ENCODE data around the gene CABCOCO1.

CABCOCO1 gene

GRCh38 chr10:61779276-61779675, 116.5 kb downstream of the CABCOCO1 start:
- no peaks in the 10 kb centered on the region for H3K36me3 ChIP-seq (ENCODE audit: insufficient read depth, low read depth, low read length)
- no peak overlapping the region for H3K4me3 ChIP-seq (ENCODE audit: low read length)
- H3K9ac ChIP-seq (ENCODE audit: low read depth, low read length): no peak overlapping the region
- H3K9me3 ChIP-seq (ENCODE audit: insufficient read depth, low read depth, low read length): no peaks in the 10 kb centered on the region
- H3K27ac ChIP-seq (ENCODE audit: low read length): no peak overlapping the region
- no peaks in the 10 kb centered on the region for H3K27me3 ChIP-seq (ENCODE audit: insufficient read depth, low read length)
- H3K4me1 ChIP-seq (ENCODE audit: insufficient read depth, low read length): 0 out of 2 replicates have a peak, but pooled peaks cover 3% of the 10 kb centered on the region

DNA sequence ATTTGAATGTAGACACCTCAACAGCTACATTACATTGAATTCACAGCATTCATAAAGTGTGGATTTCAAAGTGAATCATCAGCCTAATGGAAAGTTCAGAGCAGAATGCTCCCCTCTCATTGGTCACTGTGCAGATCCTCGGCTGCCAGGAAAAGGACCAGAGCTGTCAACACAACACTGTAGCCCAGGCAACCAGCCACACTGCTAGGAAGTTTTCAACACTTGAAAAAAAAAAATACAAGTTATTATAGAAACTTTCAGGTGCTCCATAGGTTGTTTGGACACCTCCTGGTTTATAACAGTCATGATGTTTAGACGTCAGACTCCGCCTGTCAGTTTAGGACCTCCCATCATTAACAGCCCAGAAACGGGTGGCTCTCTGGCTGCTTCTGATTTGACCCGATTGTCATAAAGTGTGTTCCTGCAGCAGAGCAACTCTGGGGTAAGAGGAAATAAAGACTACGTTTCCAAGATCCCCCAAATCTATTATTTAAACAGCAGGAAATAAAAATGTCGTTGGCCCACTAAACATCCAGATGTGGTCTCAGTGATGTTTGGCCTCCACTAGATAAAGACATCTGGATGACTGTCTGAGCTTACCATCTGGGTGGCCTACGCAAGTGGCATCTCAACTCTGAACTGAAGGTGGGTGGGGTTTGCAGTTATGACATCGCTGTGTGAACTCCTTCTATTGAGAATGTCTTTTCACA, 117.4 kb downstream of the CABCOCO1 start:
- Histone ChIP-seq H3K27ac (ENCODE audit: low read length) (no peak overlapping the region), H3K4me1 (ENCODE audit: insufficient read depth, low read length) (0 out of 2 replicates have a peak, but pooled peaks cover 3% of the 10 kb centered on the region), H3K4me3 (ENCODE audit: low read length) (no peak overlapping the region), H3K36me3 (ENCODE audit: insufficient read depth, low read depth, low read length) (no peaks in the 10 kb centered on the region), H3K9me3 (ENCODE audit: insufficient read depth, low read depth, low read length) (no peaks in the 10 kb centered on the region), H3K9ac (ENCODE audit: low read depth, low read length) (no peak overlapping the region), H3K27me3 (ENCODE audit: insufficient read depth, low read length) (no peaks in the 10 kb centered on the region)

GRCh38 chr10:61780732-61781131, 118.0 kb downstream of the CABCOCO1 start:
- Histone ChIP-seq H3K9ac (ENCODE audit: low read depth, low read length) (no peak overlapping the region), H3K36me3 (ENCODE audit: insufficient read depth, low read depth, low read length) (no peaks in the 10 kb centered on the region), H3K4me1 (ENCODE audit: insufficient read depth, low read length) (0 out of 2 replicates have a peak, but pooled peaks cover 3% of the 10 kb centered on the region), H3K27me3 (ENCODE audit: insufficient read depth, low read length) (no peaks in the 10 kb centered on the region), H3K27ac (ENCODE audit: low read length) (no peak overlapping the region), H3K9me3 (ENCODE audit: insufficient read depth, low read depth, low read length) (no peaks in the 10 kb centered on the region), H3K4me3 (ENCODE audit: low read length) (no peak overlapping the region)

DNA sequence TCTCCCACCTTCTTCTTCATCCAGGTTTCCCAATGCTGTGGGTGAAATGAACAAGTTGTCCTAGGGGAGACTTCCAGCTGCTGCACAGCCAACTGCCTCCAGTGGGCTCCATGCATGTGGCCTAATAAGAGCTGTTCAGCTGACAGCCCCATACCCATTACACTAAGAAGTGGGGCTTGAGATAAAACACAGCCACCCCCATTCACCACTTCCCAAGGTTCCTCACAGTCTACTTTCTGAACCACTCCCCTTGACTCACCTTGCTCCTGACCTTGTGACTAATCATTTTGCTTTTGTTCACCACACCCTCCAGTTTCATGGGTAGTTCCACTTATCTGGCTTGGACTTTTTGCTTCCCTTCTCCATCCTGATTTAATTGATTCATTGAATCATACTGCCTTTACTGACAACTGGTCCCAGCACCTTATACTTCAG, 119.3 kb downstream of the CABCOCO1 start:
- Histone ChIP-seq H3K27ac (ENCODE audit: low read length) (no peak overlapping the region), H3K27me3 (ENCODE audit: insufficient read depth, low read length) (no peaks in the 10 kb centered on the region), H3K9ac (ENCODE audit: low read depth, low read length) (no peak overlapping the region), H3K4me3 (ENCODE audit: low read length) (no peak overlapping the region), H3K4me1 (ENCODE audit: insufficient read depth, low read length) (0 out of 2 replicates have a peak, but pooled peaks cover 3% of the 10 kb centered on the region), H3K36me3 (ENCODE audit: insufficient read depth, low read depth, low read length) (no peaks in the 10 kb centered on the region), H3K9me3 (ENCODE audit: insufficient read depth, low read depth, low read length) (no peaks in the 10 kb centered on the region)

- Histone ChIP-seq H3K4me1 (ENCODE audit: insufficient read depth, low read length) (no peaks in the 10 kb centered on the region), H3K27me3 (ENCODE audit: insufficient read depth, low read length) (no peaks in the 10 kb centered on the region)
Observed at GRCh38 chr10:61784354-61785133, 121.8 kb downstream of the CABCOCO1 start.

GRCh38 chr10:61785473-61786105, 122.9 kb downstream of the CABCOCO1 start:
- Histone ChIP-seq H3K4me1 (ENCODE audit: insufficient read depth, low read length) (no peaks in the 10 kb centered on the region), H3K27me3 (ENCODE audit: insufficient read depth, low read length) (no peaks in the 10 kb centered on the region), H3K9ac (ENCODE audit: low read depth, low read length) (no peak overlapping the region), H3K4me3 (ENCODE audit: low read length) (no peak overlapping the region), H3K9me3 (ENCODE audit: insufficient read depth, low read depth, low read length) (no peaks in the 10 kb centered on the region), H3K36me3 (ENCODE audit: insufficient read depth, low read depth, low read length) (no peaks in the 10 kb centered on the region), H3K27ac (ENCODE audit: low read length) (no peak overlapping the region)

More at GRCh38 chr10:61784354-61785133, 121.8 kb downstream of the CABCOCO1 start:
- H3K9me3 ChIP-seq (ENCODE audit: insufficient read depth, low read depth, low read length): no peaks in the 10 kb centered on the region
- H3K9ac ChIP-seq (ENCODE audit: low read depth, low read length): no peak overlapping the region
- no peak overlapping the region for H3K27ac ChIP-seq (ENCODE audit: low read length)
- H3K4me3 ChIP-seq (ENCODE audit: low read length): no peak overlapping the region
- H3K36me3 ChIP-seq (ENCODE audit: insufficient read depth, low read depth, low read length): no peaks in the 10 kb centered on the region

DNA sequence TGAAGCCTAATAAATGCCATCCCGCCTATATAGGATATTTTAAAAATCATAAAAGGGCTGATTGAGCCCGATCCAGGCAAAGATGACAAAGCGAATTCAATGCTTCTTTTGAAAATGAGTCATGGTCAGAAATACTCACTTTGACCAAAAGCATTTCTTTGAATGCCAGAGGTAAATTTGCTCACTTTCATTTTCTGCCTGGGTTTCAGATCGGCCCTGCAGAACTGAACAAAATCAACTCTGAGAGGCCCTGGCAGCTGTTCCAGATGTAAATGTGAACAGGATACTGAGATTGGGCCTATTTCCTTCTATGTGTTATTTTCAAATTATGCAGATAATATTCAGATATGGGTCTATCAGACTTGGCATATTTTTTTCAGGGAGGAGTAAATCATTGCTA, 124.0 kb downstream of the CABCOCO1 start:
- Histone ChIP-seq H3K4me3 (ENCODE audit: low read length) (no peak overlapping the region), H3K4me1 (ENCODE audit: insufficient read depth, low read length) (no peaks in the 10 kb centered on the region), H3K9ac (ENCODE audit: low read depth, low read length) (no peak overlapping the region), H3K9me3 (ENCODE audit: insufficient read depth, low read depth, low read length) (no peaks in the 10 kb centered on the region), H3K36me3 (ENCODE audit: insufficient read depth, low read depth, low read length) (no peaks in the 10 kb centered on the region), H3K27me3 (ENCODE audit: insufficient read depth, low read length) (no peaks in the 10 kb centered on the region), H3K27ac (ENCODE audit: low read length) (no peak overlapping the region)

DNA sequence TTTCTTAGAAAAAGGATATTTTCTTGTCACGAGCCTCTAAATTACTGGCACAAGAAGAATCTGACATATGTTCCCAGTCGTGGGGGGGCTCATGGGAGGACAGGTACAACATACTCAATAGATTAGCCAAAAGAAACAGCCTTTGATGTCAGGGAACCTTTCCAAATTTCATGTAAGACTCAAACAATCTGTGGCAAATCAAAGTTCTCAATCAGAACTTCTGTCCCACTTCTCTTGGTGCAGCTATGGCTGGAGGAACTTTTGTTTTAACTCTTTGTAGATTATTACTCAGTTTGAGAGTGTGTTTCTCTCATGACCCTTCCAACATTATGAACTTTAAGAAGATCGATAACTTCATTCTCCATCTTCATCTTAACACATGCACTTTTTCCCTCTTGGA, 124.4 kb downstream of the CABCOCO1 start:
- H3K27ac ChIP-seq (ENCODE audit: low read length): no peak overlapping the region

DNA sequence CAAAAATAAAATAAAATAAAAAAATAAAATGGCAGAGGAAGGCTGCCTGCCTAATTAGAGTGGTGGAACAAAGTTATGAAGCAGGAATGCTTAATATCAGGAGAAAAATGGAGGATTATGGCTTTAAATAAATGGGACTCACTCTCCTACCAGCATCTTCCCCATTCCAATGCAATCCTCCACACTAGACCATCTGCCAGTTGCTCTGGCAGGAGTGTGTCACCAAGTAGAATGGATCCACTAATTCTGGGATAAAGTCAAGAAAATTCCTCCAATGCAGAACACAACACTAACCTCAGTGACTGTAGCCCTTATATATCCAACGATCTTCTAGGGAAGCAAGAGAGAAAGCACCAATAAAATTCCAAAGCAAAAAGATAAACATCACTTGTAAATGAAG, 126.3 kb downstream of the CABCOCO1 start:
- H3K9ac ChIP-seq (ENCODE audit: low read depth, low read length): no peak overlapping the region
- no peak overlapping the region for H3K4me3 ChIP-seq (ENCODE audit: low read length)
- H3K9me3 ChIP-seq (ENCODE audit: insufficient read depth, low read depth, low read length): no peaks in the 10 kb centered on the region
- no peaks in the 10 kb centered on the region for H3K27me3 ChIP-seq (ENCODE audit: insufficient read depth, low read length)
- H3K27ac ChIP-seq (ENCODE audit: low read length): no peak overlapping the region
- H3K36me3 ChIP-seq (ENCODE audit: insufficient read depth, low read depth, low read length): no peaks in the 10 kb centered on the region
- H3K4me1 ChIP-seq (ENCODE audit: insufficient read depth, low read length): no peaks in the 10 kb centered on the region

More for the DNA sequence above, 124.4 kb downstream of the CABCOCO1 start:
- H3K36me3 ChIP-seq (ENCODE audit: insufficient read depth, low read depth, low read length): no peaks in the 10 kb centered on the region
- H3K4me1 ChIP-seq (ENCODE audit: insufficient read depth, low read length): no peaks in the 10 kb centered on the region
- H3K4me3 ChIP-seq (ENCODE audit: low read length): no peak overlapping the region
- no peak overlapping the region for H3K9ac ChIP-seq (ENCODE audit: low read depth, low read length)
- no peaks in the 10 kb centered on the region for H3K27me3 ChIP-seq (ENCODE audit: insufficient read depth, low read length)
- no peaks in the 10 kb centered on the region for H3K9me3 ChIP-seq (ENCODE audit: insufficient read depth, low read depth, low read length)

DNA sequence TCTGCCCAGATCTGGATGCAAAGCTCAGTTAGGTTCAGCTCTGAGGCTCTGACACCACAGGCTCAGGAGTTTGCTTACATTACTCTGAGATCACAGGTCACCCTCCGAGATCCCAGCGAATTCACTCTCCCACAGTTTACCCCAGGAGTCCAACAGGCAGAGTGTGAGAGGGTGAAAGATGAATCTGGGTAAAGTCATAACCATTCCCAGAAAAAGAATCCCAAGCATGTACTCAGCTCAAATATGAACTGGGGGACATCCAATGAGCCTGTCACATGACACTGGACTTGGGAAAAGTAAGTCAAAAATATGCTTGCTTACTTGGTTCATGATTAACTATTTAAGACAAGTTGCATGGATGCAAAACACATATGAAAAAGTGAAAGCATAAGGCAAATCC, 128.5 kb downstream of the CABCOCO1 start:
- no peaks in the 10 kb centered on the region for H3K36me3 ChIP-seq (ENCODE audit: insufficient read depth, low read depth, low read length)
- H3K9me3 ChIP-seq (ENCODE audit: insufficient read depth, low read depth, low read length): no peaks in the 10 kb centered on the region
- no peak overlapping the region for H3K9ac ChIP-seq (ENCODE audit: low read depth, low read length)
- H3K4me3 ChIP-seq (ENCODE audit: low read length): no peak overlapping the region
- H3K27me3 ChIP-seq (ENCODE audit: insufficient read depth, low read length): no peaks in the 10 kb centered on the region
- H3K27ac ChIP-seq (ENCODE audit: low read length): no peak overlapping the region
- no peaks in the 10 kb centered on the region for H3K4me1 ChIP-seq (ENCODE audit: insufficient read depth, low read length)

DNA sequence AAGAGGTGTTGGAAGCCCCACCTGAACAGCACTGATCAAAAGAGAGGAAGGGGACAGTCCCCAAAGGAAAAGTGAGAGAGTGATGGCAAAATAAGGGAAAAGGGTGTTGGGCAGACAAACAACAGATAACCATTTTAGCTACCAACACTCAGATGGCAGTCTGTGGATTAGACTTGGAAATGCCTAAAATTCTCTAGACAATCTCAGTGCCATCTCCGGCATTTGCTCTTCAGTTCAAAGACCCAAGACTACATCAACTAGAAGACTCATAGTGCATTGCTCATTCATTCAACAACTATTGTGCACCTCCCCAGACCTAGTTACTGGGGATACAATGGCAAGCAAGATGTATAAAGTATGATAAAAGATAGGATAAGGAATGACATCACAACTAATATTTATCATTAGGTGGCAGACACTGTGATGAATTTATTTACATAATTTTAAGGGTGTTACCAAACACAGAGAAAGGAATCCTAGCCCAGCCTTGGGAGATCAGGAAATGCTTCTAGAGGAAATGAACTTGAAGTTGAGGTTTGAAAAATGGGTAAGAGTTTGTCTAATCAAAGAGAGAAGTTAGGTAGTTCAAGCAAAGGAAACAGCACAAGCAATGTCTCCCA, 129.5 kb downstream of the CABCOCO1 start:
- H3K27ac ChIP-seq (ENCODE audit: low read length): no peak overlapping the region
- no peak overlapping the region for H3K4me3 ChIP-seq (ENCODE audit: low read length)
- H3K9ac ChIP-seq (ENCODE audit: low read depth, low read length): no peak overlapping the region
- H3K4me1 ChIP-seq (ENCODE audit: insufficient read depth, low read length): no peaks in the 10 kb centered on the region
- H3K9me3 ChIP-seq (ENCODE audit: insufficient read depth, low read depth, low read length): no peaks in the 10 kb centered on the region
- H3K27me3 ChIP-seq (ENCODE audit: insufficient read depth, low read length): no peaks in the 10 kb centered on the region
- no peaks in the 10 kb centered on the region for H3K36me3 ChIP-seq (ENCODE audit: insufficient read depth, low read depth, low read length)
